ENCODE data around the gene MSI1. TPM values are rescaled to one million over a fixed set of nuclear protein-coding genes. Genes with fewer than 3 reads are reported as not detected.

Gene MSI1
- total RNA-seq, 2 donors from 2014 or later: 0.93 to 2.9 TPM

- Histone ChIP-seq H3K4me1 (no peaks in the 10 kb centered on the region), H3K36me3 (no peaks in the 10 kb centered on the region), H3K27me3 (no peaks in the 10 kb centered on the region), H3K9me3 (no peaks in the 10 kb centered on the region), H3K27ac (peak within 1 kb of the TSS; percentile 76 to 80), H3K4me3 (peak within 1 kb of the TSS; percentile 61 to 71)
- peak; percentile 92 for DNase-seq (ENCODE audit: low spot score)
- peak; percentile 78 to 88 for TF ChIP-seq CTCF (IDR thresholded peaks at IDR 0.05)
These were observed 66.8 kb downstream of the MSI1 start, which contains the start of gene SIRT4 for GRCh38 chr12:120301962-120302815. Gene SIRT4 (plus strand): TSS chr12:120302321. CDS start chr12:120303562, 1,241 bp downstream.

- TF ChIP-seq CTCF (IDR thresholded peaks at IDR 0.05): no peak
- no peaks in the 10 kb centered on the region for H3K27me3 ChIP-seq
- no peaks in the 10 kb centered on the region for H3K36me3 ChIP-seq
- peak; percentile 82 for DNase-seq (ENCODE audit: low spot score)
- H3K4me3 ChIP-seq: peak within 1 kb of the TSS; percentile 43 to 58
- H3K4me1 ChIP-seq: peaks cover 0 to 12% of the 10 kb centered on the region in 2 donors
- H3K27ac ChIP-seq: peak within 1 kb of the TSS; percentile 94 to 98
- H3K9me3 ChIP-seq: no peaks in the 10 kb centered on the region
These were observed 76.1 kb downstream of the MSI1 start, which contains the start of gene RNU4-1 for GRCh38 chr12:120292661-120293531. Gene RNU4-1 (minus strand): TSS chr12:120293237.

GRCh38 chr12:120292411-120292660 lies 76.6 kb downstream of the MSI1 start:
- Histone ChIP-seq H3K36me3 (no peaks in the 10 kb centered on the region), H3K4me1 (peaks cover 0 to 12% of the 10 kb centered on the region in 2 donors), H3K4me3 (peak overlapping the region; percentile 43 to 58), H3K27ac (peak overlapping the region; percentile 94 to 98), H3K9me3 (no peaks in the 10 kb centered on the region), H3K27me3 (no peaks in the 10 kb centered on the region)
- no peak for DNase-seq (ENCODE audit: low spot score)
- TF ChIP-seq CTCF (IDR thresholded peaks at IDR 0.05): no peak

Other genes starting within 250 kb of the MSI1 start
- gene GCN1, start 174.4 kb downstream of the MSI1 start, total RNA-seq: 10 to 100 TPM; 28.3 to 36.0 TPM
- 1,000 to 10,000 TPM in 1 of 2 donors, 100 to 1,000 TPM in 1; 846 to 1,862 TPM for gene RPLP0, start 168.1 kb downstream of the MSI1 start, total RNA-seq
- 10 to 100 TPM; 34.7 to 76.7 TPM for gene PXN, start 103.4 kb downstream of the MSI1 start, total RNA-seq
- not detected for gene RNU4-2, start 77.3 kb downstream of the MSI1 start, total RNA-seq
- gene RNU4-1, start 75.9 kb downstream of the MSI1 start, total RNA-seq: not detected
- gene SIRT4, start 66.8 kb downstream of the MSI1 start, total RNA-seq: 1 to 10 TPM; 3.1 to 5.6 TPM
- gene PLA2G1B, start 41.4 kb downstream of the MSI1 start, total RNA-seq: not detected
- 100 to 1,000 TPM; 190 to 291 TPM for gene COX6A1, start 68.9 kb upstream of the MSI1 start, total RNA-seq
- gene TRIAP1, start 77.2 kb upstream of the MSI1 start, total RNA-seq: 1 to 10 TPM; 8.9 to 9.2 TPM
- gene GATC, start 77.3 kb upstream of the MSI1 start, total RNA-seq: 10 to 100 TPM; 11.6 to 13.6 TPM
- 10 to 100 TPM; 18.7 to 31.4 TPM for gene SRSF9, start 100.6 kb upstream of the MSI1 start, total RNA-seq
- gene DYNLL1, start 126.9 kb upstream of the MSI1 start, total RNA-seq: 100 to 1,000 TPM; 168 to 178 TPM
- gene COQ5, start 160.0 kb upstream of the MSI1 start, total RNA-seq: 10 to 100 TPM; 21.9 to 34.3 TPM
- gene RNF10, start 165.2 kb upstream of the MSI1 start, total RNA-seq: 100 to 1,000 TPM; 166 to 168 TPM
- 10 to 100 TPM; 21.8 to 33.9 TPM for gene POP5, start 212.2 kb upstream of the MSI1 start, total RNA-seq

All from right atrium auricular region (tissue), 2 donors.